K562 (cell line): ENCODE data around the gene ASB7. TPM values are rescaled to one million over a fixed set of nuclear protein-coding genes. Genes with fewer than 3 reads are reported as not detected.

Source experiments
- ATAC-seq: fragments of 200-7000 bp; cut with Tn5 transposase; 3 replicates; pipeline ENCODE4 v1.9.1; 2020; ENCODE audit warnings: moderate library complexity
- BruUV-seq: library from RNA; stranded (reverse); fragments of 400-500 nt; replicated peaks from 2 replicates; lab custom pipeline; 2021; lab: Mats Ljungman, UMichigan
- CTCF ChIA-PET: fragments of 300-600 bp; formaldehyde crosslinking; extraction: SDS; loops from one replicate; lab custom pipeline; 2021; ENCODE audit warnings: low intra/inter-chr PET ratio; lab: Yijun Ruan, JAX
- POLR2A ChIA-PET: fragments of 300-600, 350-650 bp; sonication (Branson Sonifier 250); formaldehyde crosslinking; extraction: SDS; loops from one replicate; lab custom pipeline; 2021; ENCODE audit warnings: antibody characterized with exemption, inconsistent platforms; lab: Yijun Ruan, JAX
- DNase-seq, 4 experiments: peaks; one replicate each; pipeline versions ENCODE4 v3.0.0 to v3.0.0-alpha.2; 2011 to 2018; ENCODE audit warnings: low spot score in 3 of 4, mixed read lengths in 3 of 4; ENCODE audit errors: extremely low read depth in 1 of 4
- FAIRE-seq: peaks from 2 replicates; lab custom pipeline; 2011; peaks lifted over from hg19 to GRCh38; lab: Jason Lieb, UNC
- H2AFZ ChIP-seq: 2 replicates; pipeline ENCODE4 v1.6.0; 2011; ENCODE audit warnings: low read depth, low read length, control low read depth, inconsistent platforms
- H3K27ac ChIP-seq: fragments of 200-600 bp; 3 replicates; pipeline ENCODE4 v1.8.0; 2011; ENCODE audit warnings: low read depth, mild to moderate bottlenecking, control low read depth, inconsistent platforms, low read length, moderate library complexity, mixed read lengths; ENCODE audit errors: extremely low read depth
- H3K27me3 ChIP-seq, 2 experiments: fragments of 300-600 bp in 1 of 2; 2 replicates in 1 of 2; 3 replicates in 1 of 2; pipeline versions ENCODE4 v1.6.0 to v1.8.0; 2011; ENCODE audit warnings: inconsistent platforms in 2 of 2, low read length in 2 of 2, mild to moderate bottlenecking in 1 of 2, mixed read lengths in 1 of 2, moderate library complexity in 1 of 2; ENCODE audit not compliant: control insufficient read depth in 2 of 2, insufficient read depth in 2 of 2
- H3K36me3 ChIP-seq: fragments of 300-600 bp; 3 replicates; pipeline ENCODE4 v1.8.0; 2011; ENCODE audit warnings: mild to moderate bottlenecking, low read length, inconsistent platforms; ENCODE audit not compliant: control insufficient read depth, insufficient read depth
- H3K4me1 ChIP-seq, 2 experiments: fragments of 200-600 bp in 1 of 2; replicated peaks in 1 of 2; 2 replicates in 1 of 2; 3 replicates in 1 of 2; pipeline versions ENCODE4 v1.5.1 to v1.8.0; 2011; ENCODE audit warnings: inconsistent platforms in 2 of 2, low read length in 2 of 2, mild to moderate bottlenecking in 1 of 2, mixed read lengths in 1 of 2, moderate library complexity in 1 of 2; ENCODE audit not compliant: control insufficient read depth in 2 of 2, insufficient read depth in 2 of 2
- H3K4me2 ChIP-seq: 2 replicates; pipeline ENCODE4 v1.6.1; 2011; ENCODE audit warnings: low read length, control low read depth, inconsistent platforms, mixed read lengths; ENCODE audit not compliant: insufficient read depth
- H3K4me3 ChIP-seq: fragments of 200-600 bp; sonication (generic), shearing (Covaris generic); 2 replicates; pipeline ENCODE4 v1.5.1; 2016; ENCODE audit warnings: control low read depth, inconsistent platforms
- H3K79me2 ChIP-seq: fragments of 200-600 bp; 3 replicates; pipeline ENCODE4 v1.8.0; 2011; ENCODE audit warnings: low read length, inconsistent platforms; ENCODE audit not compliant: control insufficient read depth, insufficient read depth
- H3K9ac ChIP-seq, 2 experiments: 2 replicates each; pipeline versions ENCODE4 v1.6.0 to v1.6.1; 2011; ENCODE audit warnings: low read depth in 2 of 2, low read length in 2 of 2, control low read depth in 1 of 2, inconsistent platforms in 1 of 2, mild to moderate bottlenecking in 1 of 2, mixed read lengths in 1 of 2; ENCODE audit not compliant: insufficient read depth in 1 of 2
- H3K9me1 ChIP-seq: one replicate; pipeline ENCODE4 v1.6.0; 2011; ENCODE audit warnings: inconsistent platforms, mild to moderate bottlenecking, low read length, moderate library complexity; ENCODE audit not compliant: control insufficient read depth, insufficient read depth
- H3K9me3 ChIP-seq: replicated peaks from 2 replicates; pipeline ENCODE4 v1.5.1; 2011; ENCODE audit warnings: low read depth, low read length, inconsistent platforms; ENCODE audit not compliant: control insufficient read depth, insufficient read depth
- H4K20me1 ChIP-seq: replicated peaks from 2 replicates; pipeline ENCODE4 v1.6.1; 2011; ENCODE audit warnings: low read length, inconsistent platforms, mixed read lengths; ENCODE audit not compliant: control insufficient read depth, insufficient read depth
- BRF1 ChIP-seq: IDR thresholded peaks from 3 replicates; pipeline ENCODE4 v1.6.1; 2011; ENCODE audit warnings: borderline replicate concordance, mild to moderate bottlenecking; ENCODE audit not compliant: insufficient read length; ENCODE audit errors: extremely low read depth
- EP300 ChIP-seq: IDR thresholded peaks from 2 replicates; pipeline ENCODE4 v1.6.1; 2012; ENCODE audit warnings: low read length, improper control_type of control experiment
- FUS ChIP-seq: fragments of 200-400 bp; formaldehyde crosslinking; optimal IDR thresholded peaks from 2 replicates; pipeline ENCODE3; 2017; ENCODE audit warnings: low read depth, low read length
- HDAC8 ChIP-seq: fragments of 450-650 bp; IDR thresholded peaks from 2 replicates; pipeline ENCODE4 v1.6.1; 2016; ENCODE audit warnings: mild to moderate bottlenecking, missing genetic modification characterization, moderate library complexity, missing compliant biosample characterization
- HNRNPK ChIP-seq: fragments of 200-400 bp; formaldehyde crosslinking; IDR thresholded peaks from one replicate; pipeline ENCODE4 v1.6.1; 2018; ENCODE audit warnings: mild to moderate bottlenecking, low read depth, low read length; ENCODE audit not compliant: poor library complexity, severe bottlenecking
- MYBL2 ChIP-seq, 2 experiments: fragments of 450-650 bp in 1 of 2; sonication (generic) in 1 of 2; formaldehyde crosslinking in 1 of 2; IDR thresholded peaks; 2 replicates each; pipeline versions ENCODE4 v1.6.1 to v1.8.1; 2017 to 2022; ENCODE audit warnings: borderline replicate concordance in 1 of 2, inconsistent platforms in 1 of 2, low read depth in 1 of 2, mild to moderate bottlenecking in 1 of 2, missing genetic modification reagents in 1 of 2, moderate library complexity in 1 of 2
- NCOA6 ChIP-seq: fragments of 450-650 bp; IDR thresholded peaks from 2 replicates; pipeline ENCODE4 v1.6.1; 2017; ENCODE audit warnings: mild to moderate bottlenecking
- NR2C1 ChIP-seq, 2 experiments: fragments of 450-650 bp; IDR thresholded peaks; 2 replicates each; pipeline ENCODE4 v1.6.1; 2017; ENCODE audit warnings: mild to moderate bottlenecking in 2 of 2, antibody characterized with exemption in 1 of 2, inconsistent platforms in 1 of 2, missing compliant biosample characterization in 1 of 2, missing genetic modification characterization in 1 of 2
- POLR2H ChIP-seq: IDR thresholded peaks from 2 replicates; pipeline ENCODE4 v1.6.1; 2016; ENCODE audit warnings: missing genetic modification characterization, low read depth, mild to moderate bottlenecking, control low read depth, missing compliant biosample characterization, moderate library complexity
- PYGO2 ChIP-seq: fragments of 450-650 bp; IDR thresholded peaks from 2 replicates; pipeline ENCODE4 v1.6.1; 2016; ENCODE audit warnings: mild to moderate bottlenecking, missing genetic modification characterization, moderate library complexity, missing compliant biosample characterization
- TAF1 ChIP-seq: IDR thresholded peaks from 2 replicates; pipeline ENCODE4 v1.6.1; 2011; ENCODE audit warnings: mild to moderate bottlenecking, low read length, moderate library complexity; ENCODE audit not compliant: insufficient read depth, control insufficient read depth, severe bottlenecking; ENCODE audit errors: extremely low read depth
- U2AF2 ChIP-seq: fragments of 200-400 bp; formaldehyde crosslinking; optimal IDR thresholded peaks from 2 replicates; pipeline ENCODE3; 2017; ENCODE audit warnings: low read depth, mild to moderate bottlenecking, low read length
- UBTF ChIP-seq, 2 experiments: IDR thresholded peaks; 2 replicates each; pipeline ENCODE4 v1.6.1; 2012; ENCODE audit warnings: improper control_type of control experiment in 2 of 2, low read depth in 2 of 2, low read length in 2 of 2, borderline replicate concordance in 1 of 2
- ZBTB17 ChIP-seq: fragments of 450-650 bp; formaldehyde crosslinking; IDR thresholded peaks from 2 replicates; pipeline ENCODE4 v1.4.0; 2020; ENCODE audit warnings: mild to moderate bottlenecking
- ZNF395 ChIP-seq: fragments of 200-800 bp; sonication (Bioruptor generic); IDR thresholded peaks from 2 replicates; pipeline ENCODE4 v1.6.1; 2017; ENCODE audit warnings: missing genetic modification characterization, missing compliant biosample characterization
- ZNF584 ChIP-seq: fragments of 200-800 bp; sonication (Bioruptor generic); IDR thresholded peaks from 2 replicates; pipeline ENCODE4 v1.6.1; 2016; ENCODE audit warnings: low read depth, mild to moderate bottlenecking, missing genetic modification characterization, missing compliant biosample characterization
- ZNF778 ChIP-seq: fragments of 450-650 bp; formaldehyde crosslinking; IDR thresholded peaks from 2 replicates; pipeline ENCODE4 v1.4.0; 2020; ENCODE audit warnings: mild to moderate bottlenecking, moderate library complexity
- WGBS: fragments of 100-300 bp; shearing (Covaris generic); methylation state at CpG from one replicate; pipeline ENCODE4 v1.1.6; 2016; ENCODE audit warnings: low coverage, mixed read lengths; ENCODE audit not compliant: insufficient coverage; ENCODE audit errors: missing lambda C conversion rate; 5-methylcytosine and 5-hydroxymethylcytosine counted together
- in situ Hi-C: fragments of 300-500 bp; cut with MboI; formaldehyde crosslinking; loops from 4 replicates; pipeline ENCODE4 v1.15.0; 2018; ENCODE audit warnings: inconsistent platforms, mixed read lengths
- intact Hi-C: fragments of 100-400 bp; cut with micrococcal nuclease; formaldehyde crosslinking; loops from 2 replicates; pipeline ENCODE4 v1.14.2; 2022
- polyA plus RNA-seq, 8 experiments: library from polyadenylated mRNA; depleted of rRNA in 4 of 8; stranded (reverse) in 5 of 8; unstranded in 3 of 8; fragments of >200 nt; fragmentation: Nextera tagmentation in 2 of 8; fragmentation: Illumina TruSeq in 1 of 8; extraction: Ambion mirVana in 2 of 8; extraction: Trizol in 1 of 8; gene quantifications; 2 replicates each; pipeline versions ENCODE4 v1.2.1 to v1.2.3, GENCODE V29; 2011 to 2014; ENCODE audit warnings: inconsistent platforms in 1 of 8, missing spikeins in 1 of 8
- total RNA-seq, 7 experiments: library from RNA; depleted of rRNA in 6 of 7; stranded (reverse); fragments of >200 nt in 6 of 7; fragmentation: Illumina TruSeq in 2 of 7; extraction: Trizol in 2 of 7; gene quantifications; 2 replicates each; pipeline versions ENCODE4 v1.2.1 to v1.2.3, GENCODE V29; 2011 to 2021; ENCODE audit warnings: low replicate concordance in 1 of 7

Gene ASB7
- total and polyA plus RNA-seq, 9 of the 15 experiments (the other 6 are each of a cell fraction or from before 2014, with no cell fraction given): 1.8 to 10.1 (median 6.8) TPM

- no TSS peak for BruUV-seq
- intact Hi-C loops: no loop called here
- 20% methylated on average over 1 of the region's 1 CpG for WGBS
- Histone ChIP-seq H3K4me2 (no peak overlapping the region), H3K36me3 (no peaks in the 10 kb centered on the region), H3K9me1 (no peaks in the 10 kb centered on the region), H3K9ac (no peak overlapping the region), H3K9me3 (no peaks in the 10 kb centered on the region), H3K4me1 (no peaks in the 10 kb centered on the region), H2AFZ (no peak overlapping the region), H3K27me3 (peaks cover 8 to 32% of the 10 kb centered on the region in 2 experiments; a peak in 3 of 5 replicates), H3K79me2 (no peaks in the 10 kb centered on the region), H4K20me1 (no peaks in the 10 kb centered on the region; the same call in 1 of the 2 replicates), H3K27ac (no peak overlapping the region), H3K4me3 (no peak overlapping the region)
- DNase-seq (no peak), FAIRE-seq (no peak), ATAC-seq (no peak)
- ChIA-PET POLR2A (interaction anchor here (0.6 kb wide), 1 partner anchor 571 kb away, joined by 3 read pairs; no protein-coding TSS in a partner anchor), CTCF (no interaction called here)
- in situ Hi-C loops: no loop called here
- no peak for TF ChIP-seq NR2C1 (IDR thresholded peaks at IDR 0.05)
- no peak for TF ChIP-seq NR2C1 (tag; IDR thresholded peaks at IDR 0.05)
- no peak for TF ChIP-seq HNRNPK
- TF ChIP-seq ZBTB17 (CRISPR knock-in tag): no peak
- TF ChIP-seq FUS: no peak
- no peak for TF ChIP-seq BRF1
- TF ChIP-seq TAF1: no peak
- TF ChIP-seq POLR2H: no peak
- TF ChIP-seq ZNF395 (CRISPR knock-in tag): no peak
- no peak for TF ChIP-seq UBTF (IDR thresholded peaks at IDR 0.05; ENCODE audit: borderline replicate concordance in 1 of 2, low read depth in 2 of 2, low read length in 2 of 2)
- no peak for TF ChIP-seq NCOA6
- TF ChIP-seq ZNF584 (CRISPR knock-in tag): no peak
- no peak for TF ChIP-seq MYBL2 (IDR thresholded peaks at IDR 0.05; ENCODE audit: low read depth)
- TF ChIP-seq MYBL2 (CRISPR knock-in tag; IDR thresholded peaks at IDR 0.05; ENCODE audit: borderline replicate concordance): no peak
- no peak for TF ChIP-seq HDAC8 (tag)
- TF ChIP-seq PYGO2 (tag): no peak
- TF ChIP-seq ZNF778 (CRISPR knock-in tag): no peak
- TF ChIP-seq EP300: no peak
- TF ChIP-seq U2AF2: no peak
Observed at GRCh38 chr15:100653608-100654007, 51.2 kb downstream of the ASB7 start.
